ENCODE measurements around the gene MAT2B.

MAT2B gene

GRCh38 chr5:163542771-163543170, 37.4 kb downstream of the MAT2B start:
- H3K4me3 ChIP-seq (ENCODE audit: low read depth, low read length) = no peak overlapping the region
- no peak for DNase-seq (ENCODE audit: low read depth)

DNA sequence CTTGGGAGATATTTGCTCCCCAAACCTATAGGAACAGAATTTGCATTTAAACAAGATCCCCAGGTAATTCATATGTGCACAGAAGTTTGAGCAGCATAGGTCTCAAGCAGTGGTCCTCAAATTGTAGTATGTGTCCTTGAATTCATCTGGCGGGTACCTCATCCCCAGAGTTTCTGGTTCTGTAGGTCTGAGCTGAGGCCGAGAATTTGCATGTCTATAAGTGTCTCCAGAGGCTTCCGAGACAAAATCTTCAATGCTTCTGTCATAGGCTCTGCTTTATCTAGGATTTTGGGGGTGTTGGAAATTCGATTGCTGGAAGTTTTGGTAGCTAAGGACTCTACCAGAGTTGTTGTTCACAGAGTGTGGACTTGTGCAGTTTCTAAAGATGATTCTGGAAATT, 38.6 kb downstream of the MAT2B start:
- H3K4me3 ChIP-seq (ENCODE audit: low read depth, low read length) = no peak overlapping the region
- DNase-seq (ENCODE audit: low read depth) = no peak

DNA sequence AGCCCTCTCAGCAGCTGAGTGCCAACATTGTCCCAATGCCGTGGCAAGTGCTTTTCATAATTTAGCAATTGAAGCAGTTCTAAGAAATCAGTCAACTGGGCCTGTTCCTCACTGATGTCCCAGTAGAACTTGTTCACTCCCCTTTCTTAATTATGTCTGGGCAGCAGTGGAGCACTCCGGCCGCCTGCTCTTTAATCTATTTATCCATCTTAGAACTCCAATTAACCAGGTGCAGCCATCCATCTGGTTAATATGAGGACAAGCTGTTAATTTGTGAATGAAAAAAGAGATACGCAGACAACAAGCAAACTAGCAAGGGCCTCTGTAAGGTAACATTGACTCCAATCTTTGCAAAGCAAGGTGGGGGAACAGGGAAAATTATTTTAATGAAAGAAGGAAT, 39.4 kb downstream of the MAT2B start:
- no peak overlapping the region for H3K4me3 ChIP-seq (ENCODE audit: low read depth, low read length)
- no peak for DNase-seq (ENCODE audit: low read depth)

DNA sequence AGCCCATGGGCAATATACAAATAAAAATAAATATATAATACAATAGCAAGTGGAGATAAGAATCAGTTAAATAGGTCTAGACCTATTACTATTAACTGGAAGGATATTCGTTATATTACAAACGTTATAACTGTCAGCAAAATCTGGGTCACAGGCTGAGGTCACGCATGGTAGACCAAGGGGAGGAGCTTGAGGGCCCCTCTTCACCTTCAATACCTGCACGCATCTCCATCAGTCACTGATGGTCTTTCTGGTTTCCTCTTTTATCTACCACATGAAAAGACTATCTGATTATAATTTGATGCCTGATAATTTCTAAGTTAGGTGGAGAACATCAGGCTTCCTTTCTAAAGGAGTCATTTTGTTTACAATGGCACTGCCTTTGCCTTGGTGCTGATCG, 43.2 kb downstream of the MAT2B start:
- no peak overlapping the region for H3K4me3 ChIP-seq (ENCODE audit: low read depth, low read length)
- DNase-seq (ENCODE audit: low read depth) = no peak

GRCh38 chr5:163551156-163551555, 45.7 kb downstream of the MAT2B start:
- no peak for DNase-seq (ENCODE audit: low read depth)
- H3K4me3 ChIP-seq (ENCODE audit: low read depth, low read length) = no peak overlapping the region

DNA sequence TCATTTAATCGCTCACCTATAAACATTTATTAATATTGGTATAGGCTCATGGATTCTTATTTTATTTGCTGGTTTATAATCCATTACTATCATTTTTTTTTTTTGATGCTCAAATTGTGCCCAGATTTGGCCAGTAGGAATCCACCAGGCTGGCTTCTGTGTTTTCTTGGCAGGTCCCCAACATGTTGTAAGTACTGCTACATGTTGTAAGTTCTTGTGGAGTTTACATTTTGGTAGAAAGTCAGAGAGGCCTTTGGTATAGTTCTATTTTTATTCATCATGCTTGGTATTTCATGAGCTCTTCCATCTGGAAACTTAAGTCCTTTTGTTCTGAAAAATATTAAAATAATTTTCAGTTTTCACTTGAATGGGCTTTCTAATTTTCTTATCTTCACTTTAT, 47.1 kb downstream of the MAT2B start:
- no peak for DNase-seq (ENCODE audit: low read depth)
- H3K4me3 ChIP-seq (ENCODE audit: low read depth, low read length) = no peak overlapping the region

GRCh38 chr5:163561339-163561738, 55.9 kb downstream of the MAT2B start:
- no peak for DNase-seq (ENCODE audit: low read depth)
- no peak overlapping the region for H3K4me3 ChIP-seq (ENCODE audit: low read depth, low read length)

DNA sequence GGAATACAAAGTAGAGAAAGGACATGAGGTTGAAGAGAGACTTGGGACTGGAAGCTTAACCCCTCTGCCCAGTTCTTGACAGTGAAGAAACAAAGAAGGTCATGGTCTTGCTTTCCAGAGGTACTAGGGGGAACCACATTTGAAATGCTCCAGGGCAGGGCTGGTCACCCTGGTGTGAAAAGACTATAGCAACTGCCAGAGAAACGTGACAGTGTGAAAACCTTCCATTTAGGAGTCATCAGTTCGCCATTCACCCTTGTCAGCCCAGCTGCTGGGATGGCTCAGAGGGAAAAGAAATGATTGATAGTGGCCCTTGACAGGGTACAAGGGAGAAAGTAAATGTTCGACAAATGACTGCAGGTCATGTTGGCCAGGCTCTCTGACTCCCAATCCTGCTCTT, 56.7 kb downstream of the MAT2B start:
- no peak overlapping the region for H3K4me3 ChIP-seq (ENCODE audit: low read depth, low read length)
- DNase-seq (ENCODE audit: low read depth) = no peak

GRCh38 chr5:163563112-163563511, 57.7 kb downstream of the MAT2B start:
- no peak for DNase-seq (ENCODE audit: low read depth)
- no peak overlapping the region for H3K4me3 ChIP-seq (ENCODE audit: low read depth, low read length)

DNA sequence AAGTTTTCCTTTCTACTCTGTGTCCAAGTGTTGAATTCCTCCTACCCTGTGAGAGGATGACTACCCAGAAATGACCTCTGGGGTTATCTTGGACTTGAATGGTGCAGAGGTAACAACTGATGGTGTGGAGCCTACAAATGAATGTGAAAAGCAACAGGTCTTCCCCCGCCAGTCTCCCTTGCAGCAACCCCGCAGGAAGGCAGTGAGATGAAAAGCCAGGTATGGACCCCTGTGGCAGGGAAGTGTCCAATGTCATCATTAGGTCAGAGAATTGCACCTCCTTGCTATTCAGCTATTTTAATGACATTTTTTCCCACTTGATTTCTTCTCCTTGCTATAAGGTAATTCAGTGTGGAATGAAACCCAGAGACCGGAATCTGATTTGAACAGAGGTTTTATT, 58.5 kb downstream of the MAT2B start:
- no peak overlapping the region for H3K4me3 ChIP-seq (ENCODE audit: low read depth, low read length)
- DNase-seq (ENCODE audit: low read depth) = no peak

- DNase-seq (ENCODE audit: low read depth) = no peak
- H3K4me3 ChIP-seq (ENCODE audit: low read depth, low read length) = no peak overlapping the region
These were observed 59.0 kb downstream of the MAT2B start for GRCh38 chr5:163564321-163564938.

- peak overlapping the region; percentile 52 for H3K4me3 ChIP-seq (ENCODE audit: low read depth, low read length)
- no peak for DNase-seq (ENCODE audit: low read depth)
These were observed 60.1 kb downstream of the MAT2B start for GRCh38 chr5:163565492-163565891.

GRCh38 chr5:163565931-163566608, 60.7 kb downstream of the MAT2B start:
- peak overlapping the region; percentile 52 for H3K4me3 ChIP-seq (ENCODE audit: low read depth, low read length)
- no peak for DNase-seq (ENCODE audit: low read depth)

- H3K4me3 ChIP-seq (ENCODE audit: low read depth, low read length) = no peak overlapping the region
- DNase-seq (ENCODE audit: low read depth) = no peak
These were observed 61.3 kb downstream of the MAT2B start for GRCh38 chr5:163566678-163567077.

- no peak overlapping the region for H3K4me3 ChIP-seq (ENCODE audit: low read depth, low read length)
- DNase-seq (ENCODE audit: low read depth) = no peak
These were observed 62.4 kb downstream of the MAT2B start for GRCh38 chr5:163567811-163568210.

All from skeletal muscle cell (primary cell).